ENCODE measurements around the gene RBP2. TPM values are rescaled to one million over a fixed set of nuclear protein-coding genes. Genes with fewer than 3 reads are reported as not detected.

The RBP2 gene
- total and polyA plus RNA-seq, 4 donors, result 0.79 TPM; not detected in 3

DNA sequence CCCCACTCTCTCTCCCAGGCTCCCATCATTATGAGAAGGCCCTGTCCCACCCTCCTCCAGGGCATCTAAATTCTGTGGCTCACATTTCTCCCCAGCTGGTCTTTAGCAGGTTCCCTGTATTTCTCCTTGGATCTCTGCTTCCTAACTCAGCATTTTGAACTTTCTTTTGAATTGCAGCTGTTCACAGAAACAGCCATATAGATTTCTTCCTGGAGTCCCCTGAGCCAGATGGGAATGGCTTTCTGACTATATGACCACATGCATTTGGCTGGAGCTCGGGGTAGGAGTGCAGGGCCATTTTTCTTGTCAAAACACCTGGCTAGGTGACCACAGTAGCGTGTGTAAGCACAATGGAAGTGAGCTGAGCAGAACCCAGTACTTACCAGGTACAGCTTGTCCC lies 22.0 kb downstream of the RBP2 start:
- no peak for TF ChIP-seq JUND (IDR thresholded peaks at IDR 0.05)
- no peak for TF ChIP-seq HNF4A (conservative IDR thresholded peaks at IDR 0.05)
- no peak for TF ChIP-seq FOXA2 (IDR thresholded peaks at IDR 0.05)
- TF ChIP-seq, protein P1, sequence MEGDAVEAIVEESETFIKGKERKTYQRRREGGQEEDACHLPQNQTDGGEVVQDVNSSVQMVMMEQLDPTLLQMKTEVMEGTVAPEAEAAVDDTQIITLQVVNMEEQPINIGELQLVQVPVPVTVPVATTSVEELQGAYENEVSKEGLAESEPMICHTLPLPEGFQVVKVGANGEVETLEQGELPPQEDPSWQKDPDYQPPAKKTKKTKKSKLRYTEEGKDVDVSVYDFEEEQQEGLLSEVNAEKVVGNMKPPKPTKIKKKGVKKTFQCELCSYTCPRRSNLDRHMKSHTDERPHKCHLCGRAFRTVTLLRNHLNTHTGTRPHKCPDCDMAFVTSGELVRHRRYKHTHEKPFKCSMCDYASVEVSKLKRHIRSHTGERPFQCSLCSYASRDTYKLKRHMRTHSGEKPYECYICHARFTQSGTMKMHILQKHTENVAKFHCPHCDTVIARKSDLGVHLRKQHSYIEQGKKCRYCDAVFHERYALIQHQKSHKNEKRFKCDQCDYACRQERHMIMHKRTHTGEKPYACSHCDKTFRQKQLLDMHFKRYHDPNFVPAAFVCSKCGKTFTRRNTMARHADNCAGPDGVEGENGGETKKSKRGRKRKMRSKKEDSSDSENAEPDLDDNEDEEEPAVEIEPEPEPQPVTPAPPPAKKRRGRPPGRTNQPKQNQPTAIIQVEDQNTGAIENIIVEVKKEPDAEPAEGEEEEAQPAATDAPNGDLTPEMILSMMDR (IDR thresholded peaks at IDR 0.05; ENCODE audit: low read depth, low read length, missing input control), result no peak
- no peak for TF ChIP-seq SP1 (IDR thresholded peaks at IDR 0.05)
- no peak for TF ChIP-seq EGR1 (IDR thresholded peaks at IDR 0.05; ENCODE audit: low read depth in 2 of 2)
- TF ChIP-seq RAD21 (IDR thresholded peaks at IDR 0.05), result no peak
- TF ChIP-seq, protein P2, sequence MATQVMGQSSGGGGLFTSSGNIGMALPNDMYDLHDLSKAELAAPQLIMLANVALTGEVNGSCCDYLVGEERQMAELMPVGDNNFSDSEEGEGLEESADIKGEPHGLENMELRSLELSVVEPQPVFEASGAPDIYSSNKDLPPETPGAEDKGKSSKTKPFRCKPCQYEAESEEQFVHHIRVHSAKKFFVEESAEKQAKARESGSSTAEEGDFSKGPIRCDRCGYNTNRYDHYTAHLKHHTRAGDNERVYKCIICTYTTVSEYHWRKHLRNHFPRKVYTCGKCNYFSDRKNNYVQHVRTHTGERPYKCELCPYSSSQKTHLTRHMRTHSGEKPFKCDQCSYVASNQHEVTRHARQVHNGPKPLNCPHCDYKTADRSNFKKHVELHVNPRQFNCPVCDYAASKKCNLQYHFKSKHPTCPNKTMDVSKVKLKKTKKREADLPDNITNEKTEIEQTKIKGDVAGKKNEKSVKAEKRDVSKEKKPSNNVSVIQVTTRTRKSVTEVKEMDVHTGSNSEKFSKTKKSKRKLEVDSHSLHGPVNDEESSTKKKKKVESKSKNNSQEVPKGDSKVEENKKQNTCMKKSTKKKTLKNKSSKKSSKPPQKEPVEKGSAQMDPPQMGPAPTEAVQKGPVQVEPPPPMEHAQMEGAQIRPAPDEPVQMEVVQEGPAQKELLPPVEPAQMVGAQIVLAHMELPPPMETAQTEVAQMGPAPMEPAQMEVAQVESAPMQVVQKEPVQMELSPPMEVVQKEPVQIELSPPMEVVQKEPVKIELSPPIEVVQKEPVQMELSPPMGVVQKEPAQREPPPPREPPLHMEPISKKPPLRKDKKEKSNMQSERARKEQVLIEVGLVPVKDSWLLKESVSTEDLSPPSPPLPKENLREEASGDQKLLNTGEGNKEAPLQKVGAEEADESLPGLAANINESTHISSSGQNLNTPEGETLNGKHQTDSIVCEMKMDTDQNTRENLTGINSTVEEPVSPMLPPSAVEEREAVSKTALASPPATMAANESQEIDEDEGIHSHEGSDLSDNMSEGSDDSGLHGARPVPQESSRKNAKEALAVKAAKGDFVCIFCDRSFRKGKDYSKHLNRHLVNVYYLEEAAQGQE (IDR thresholded peaks at IDR 0.05), result no peak
- no peak for TF ChIP-seq HNF4G (IDR thresholded peaks at IDR 0.05)
- TF ChIP-seq YY1 (IDR thresholded peaks at IDR 0.05), result no peak
- no peak for TF ChIP-seq TAF1 (conservative IDR thresholded peaks at IDR 0.05)
- DNase-seq (ENCODE audit: low spot score), result no peak
- no peaks in the 10 kb centered on the region for H3K9me3 ChIP-seq (ENCODE audit: control insufficient read depth in 4 of 4, low read length in 3 of 4)
- H3K27me3 ChIP-seq (ENCODE audit: control insufficient read depth in 4 of 4, insufficient read depth in 4 of 4, low read length in 3 of 4), result no peaks in the 10 kb centered on the region
- H3K4me3 ChIP-seq (ENCODE audit: low read depth in 1 of 3, low read length in 3 of 3), result no peak overlapping the region
- no peaks in the 10 kb centered on the region for H3K4me1 ChIP-seq (ENCODE audit: control insufficient read depth in 4 of 4, insufficient read depth in 4 of 4, low read length in 3 of 4)
- no peak overlapping the region for H3K27ac ChIP-seq (ENCODE audit: low read depth in 1 of 2, low read length in 2 of 2)
- 96% methylated on average over 2 of the region's 2 CpGs for WGBS
- no peaks in the 10 kb centered on the region for H3K36me3 ChIP-seq (ENCODE audit: control insufficient read depth in 4 of 4, insufficient read depth in 3 of 4, low read depth in 1 of 4, low read length in 3 of 4)
- H3K9ac ChIP-seq (ENCODE audit: low read depth in 1 of 2, low read length in 2 of 2), result no peak overlapping the region

DNA sequence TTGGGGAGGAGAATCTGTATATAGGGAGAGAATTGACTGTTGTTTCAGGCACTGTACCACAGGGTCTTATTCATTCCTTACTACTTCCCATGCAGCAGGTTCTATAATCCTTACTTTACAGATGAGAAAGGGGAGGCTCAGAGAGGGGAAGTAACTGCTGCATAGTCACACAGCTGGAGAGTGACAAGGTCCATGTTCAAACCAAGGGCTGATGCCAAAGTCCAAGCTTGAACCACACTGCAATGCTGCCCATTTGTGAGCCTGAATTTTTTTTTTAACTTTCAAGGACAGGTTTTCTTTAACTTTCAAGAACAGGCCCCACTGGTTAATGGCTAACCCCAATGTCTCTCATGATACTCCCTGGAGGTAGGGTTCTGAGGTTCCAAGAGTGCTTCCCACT lies 26.2 kb downstream of the RBP2 start:
- Histone ChIP-seq H3K9ac (ENCODE audit: low read depth in 1 of 2, low read length in 2 of 2) (no peak overlapping the region), H3K27ac (ENCODE audit: low read depth in 1 of 2, low read length in 2 of 2) (no peak overlapping the region), H3K4me3 (ENCODE audit: low read depth in 1 of 3, low read length in 3 of 3) (no peak overlapping the region), H3K9me3 (ENCODE audit: control insufficient read depth in 4 of 4, low read length in 3 of 4) (no peaks in the 10 kb centered on the region), H3K27me3 (ENCODE audit: control insufficient read depth in 4 of 4, insufficient read depth in 4 of 4, low read length in 3 of 4) (no peaks in the 10 kb centered on the region), H3K4me1 (ENCODE audit: control insufficient read depth in 4 of 4, insufficient read depth in 4 of 4, low read length in 3 of 4) (no peaks in the 10 kb centered on the region), H3K36me3 (ENCODE audit: control insufficient read depth in 4 of 4, insufficient read depth in 3 of 4, low read depth in 1 of 4, low read length in 3 of 4) (no peaks in the 10 kb centered on the region)
- no peak for DNase-seq (ENCODE audit: low spot score)
- TF ChIP-seq HNF4A (conservative IDR thresholded peaks at IDR 0.05) (peak; percentile 3 to 39), HNF4G (IDR thresholded peaks at IDR 0.05) (no peak), YY1 (IDR thresholded peaks at IDR 0.05) (no peak), SP1 (IDR thresholded peaks at IDR 0.05) (no peak)
- TF ChIP-seq, protein P1 (IDR thresholded peaks at IDR 0.05; ENCODE audit: low read depth, low read length, missing input control), result no peak
